ENCODE data around the gene FAM229B. TPM values are rescaled to one million over a fixed set of nuclear protein-coding genes. Genes with fewer than 3 reads are reported as not detected.

FAM229B gene, protein sequence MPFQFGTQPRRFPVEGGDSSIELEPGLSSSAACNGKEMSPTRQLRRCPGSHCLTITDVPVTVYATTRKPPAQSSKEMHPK
- 28.1 and 33.0 TPM in 2 replicates for total RNA-seq

GRCh38 chr6:112087136-112087911 is at the start of gene FAM229B, which contains the start of gene TUBE1:
FAM229B (plus strand) TSS chr6:112087591; CDS start chr6:112099284, 11,693 bp downstream.
TUBE1 (minus strand) TSS chr6:112087482; CDS start chr6:112087434, 48 bp downstream.

GRCh38 chr6:112054001-112054400 is 33.4 kb upstream of the FAM229B start, which contains the start of gene CCN6:
CCN6 (plus strand) TSS chr6:112054104; CDS start chr6:112054358, 254 bp downstream.

Other genes starting within 250 kb of the FAM229B start
- gene FYN, start 214.1 kb upstream of the FAM229B start, total RNA-seq = 37.3 and 51.3 TPM in 2 replicates
- gene CCN6, start 33.5 kb upstream of the FAM229B start, total RNA-seq = under 0.01 TPM in 1 of 2 replicates, not detected in the other
- 16.8 and 18.0 TPM in 2 replicates for gene TUBE1, start 109 bp upstream of the FAM229B start, total RNA-seq
- gene LAMA4, start 167.0 kb downstream of the FAM229B start, total RNA-seq = 52.0 and 68.4 TPM in 2 replicates